Adrenal gland (tissue), 5 donors: ENCODE measurements around the gene LIPK.

Experiments
- POLR2A ChIP-seq, 2 donors: fragments of 450-650 bp; IDR thresholded peaks; one replicate each; pipeline ENCODE4 v1.6.1; 2017; ENCODE audit warnings: antibody characterized with exemption in 2 of 2, mild to moderate bottlenecking in 2 of 2, moderate library complexity in 1 of 2
- TF ChIP-seq, protein P1 (sequence below), 6 experiments: fragments of 450-650 bp in 4 of 6; fragments of 200-600 bp in 2 of 6; sonication (generic) in 1 of 6; IDR thresholded peaks; 1 replicate in 5 of 6; 2 replicates in 1 of 6; pipeline versions ENCODE4 v1.5.1 to v1.8.0; 2016 to 2021; ENCODE audit warnings: antibody characterized with exemption in 6 of 6, mild to moderate bottlenecking in 2 of 6, moderate library complexity in 1 of 6
- donor health status: DM: no; HTN: no; CAD: no.

DNA sequence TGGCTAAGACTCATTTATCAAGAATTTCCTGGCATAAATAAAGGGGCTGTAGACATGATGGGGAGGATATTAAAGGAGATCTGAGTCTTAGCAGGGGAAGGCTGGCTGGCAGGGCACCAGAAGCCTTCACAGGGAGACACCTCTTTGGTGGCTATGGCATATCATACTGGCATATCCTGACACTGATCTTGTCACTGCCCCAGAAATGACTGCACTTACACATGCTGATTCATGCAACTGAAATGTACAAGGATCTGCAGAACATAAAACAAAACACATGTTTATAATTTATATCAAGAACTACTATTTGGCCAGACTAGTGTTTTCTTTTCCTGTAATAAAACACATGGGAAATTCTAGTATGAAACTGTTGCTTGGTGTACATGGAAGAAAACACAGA, 48.2 kb downstream of the LIPK start:
- TF ChIP-seq, protein P1, sequence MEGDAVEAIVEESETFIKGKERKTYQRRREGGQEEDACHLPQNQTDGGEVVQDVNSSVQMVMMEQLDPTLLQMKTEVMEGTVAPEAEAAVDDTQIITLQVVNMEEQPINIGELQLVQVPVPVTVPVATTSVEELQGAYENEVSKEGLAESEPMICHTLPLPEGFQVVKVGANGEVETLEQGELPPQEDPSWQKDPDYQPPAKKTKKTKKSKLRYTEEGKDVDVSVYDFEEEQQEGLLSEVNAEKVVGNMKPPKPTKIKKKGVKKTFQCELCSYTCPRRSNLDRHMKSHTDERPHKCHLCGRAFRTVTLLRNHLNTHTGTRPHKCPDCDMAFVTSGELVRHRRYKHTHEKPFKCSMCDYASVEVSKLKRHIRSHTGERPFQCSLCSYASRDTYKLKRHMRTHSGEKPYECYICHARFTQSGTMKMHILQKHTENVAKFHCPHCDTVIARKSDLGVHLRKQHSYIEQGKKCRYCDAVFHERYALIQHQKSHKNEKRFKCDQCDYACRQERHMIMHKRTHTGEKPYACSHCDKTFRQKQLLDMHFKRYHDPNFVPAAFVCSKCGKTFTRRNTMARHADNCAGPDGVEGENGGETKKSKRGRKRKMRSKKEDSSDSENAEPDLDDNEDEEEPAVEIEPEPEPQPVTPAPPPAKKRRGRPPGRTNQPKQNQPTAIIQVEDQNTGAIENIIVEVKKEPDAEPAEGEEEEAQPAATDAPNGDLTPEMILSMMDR (IDR thresholded peaks at IDR 0.05), result no peak
- no peak for TF ChIP-seq POLR2A (IDR thresholded peaks at IDR 0.05)
